ENCODE results near the gene ARHGEF25.
"Not testable (repeated sequence)": the region's sequence is repeated elsewhere in the genome, so short reads cannot be mapped to it uniquely, and the experiment has no call there.

Gene ARHGEF25

GRCh38 chr12:57611108-57611826 is at the start of gene ARHGEF25:
ARHGEF25 (plus strand) TSS chr12:57611435; CDS start chr12:57611895, 460 bp downstream.
- DNase-seq (ENCODE audit: low read depth, low spot score), result no peak

- no peak for DNase-seq (ENCODE audit: low read depth, low spot score)
Observed at GRCh38 chr12:57563358-57563757, 47.9 kb upstream of the ARHGEF25 start.

GRCh38 chr12:57564178-57564740 is 47.0 kb upstream of the ARHGEF25 start:
- no peak for DNase-seq (ENCODE audit: low read depth, low spot score)

GRCh38 chr12:57568838-57569237 is 42.4 kb upstream of the ARHGEF25 start:
- no peak for DNase-seq (ENCODE audit: low read depth, low spot score)

- no peak for DNase-seq (ENCODE audit: low read depth, low spot score)
Observed at GRCh38 chr12:57569858-57570257, 41.4 kb upstream of the ARHGEF25 start.

- DNase-seq (ENCODE audit: low read depth, low spot score), result not testable (repeated sequence)
Observed at GRCh38 chr12:57570438-57570837, 40.8 kb upstream of the ARHGEF25 start.

- DNase-seq (ENCODE audit: low read depth, low spot score), result no peak
Observed at GRCh38 chr12:57571926-57572762, 39.1 kb upstream of the ARHGEF25 start.

GRCh38 chr12:57574795-57575194 is 36.4 kb upstream of the ARHGEF25 start:
- DNase-seq (ENCODE audit: low read depth, low spot score), result no peak

- DNase-seq (ENCODE audit: low read depth, low spot score), result no peak
Observed at GRCh38 chr12:57575771-57576612, 35.2 kb upstream of the ARHGEF25 start.

GRCh38 chr12:57576613-57577160 is 34.5 kb upstream of the ARHGEF25 start:
- DNase-seq (ENCODE audit: low read depth, low spot score), result no peak

GRCh38 chr12:57577981-57578758 is 33.1 kb upstream of the ARHGEF25 start:
- DNase-seq (ENCODE audit: low read depth, low spot score), result no peak

- no peak for DNase-seq (ENCODE audit: low read depth, low spot score)
Observed at GRCh38 chr12:57579011-57579410, 32.2 kb upstream of the ARHGEF25 start.

- DNase-seq (ENCODE audit: low read depth, low spot score), result no peak
Observed at GRCh38 chr12:57579677-57580465, 31.4 kb upstream of the ARHGEF25 start.

GRCh38 chr12:57580466-57580795 is 30.8 kb upstream of the ARHGEF25 start:
- no peak for DNase-seq (ENCODE audit: low read depth, low spot score)

GRCh38 chr12:57581802-57582201 is 29.4 kb upstream of the ARHGEF25 start:
- no peak for DNase-seq (ENCODE audit: low read depth, low spot score)

GRCh38 chr12:57582440-57582839 is 28.8 kb upstream of the ARHGEF25 start:
- DNase-seq (ENCODE audit: low read depth, low spot score), result no peak

GRCh38 chr12:57583008-57583831 is 28.0 kb upstream of the ARHGEF25 start:
- peak; percentile 67 for DNase-seq (ENCODE audit: low read depth, low spot score)

- DNase-seq (ENCODE audit: low read depth, low spot score), result no peak
Observed at GRCh38 chr12:57584050-57584449, 27.2 kb upstream of the ARHGEF25 start.

GRCh38 chr12:57584690-57585089 is 26.5 kb upstream of the ARHGEF25 start:
- no peak for DNase-seq (ENCODE audit: low read depth, low spot score)

Measured in iPS DF 19.7 (cell line).